H1 (cell line): Measurements from ENCODE around the gene MAGOHB. TPM values are rescaled to one million over a fixed set of nuclear protein-coding genes. Genes with fewer than 3 reads are reported as not detected.

ENCODE experiments used
- CTCF ChIA-PET: fragments of 300-600 bp; sonication (Branson Sonifier 250); formaldehyde crosslinking; loops from one replicate; lab custom pipeline; 2021; ENCODE audit not compliant: partially characterized antibody; lab: Charles Lee
- POLR2A ChIA-PET: fragments of 300-600 bp; sonication (Branson Sonifier 250); formaldehyde crosslinking; loops from one replicate; lab custom pipeline; 2021; ENCODE audit warnings: inconsistent platforms; ENCODE audit not compliant: partially characterized antibody; lab: Charles Lee
- DNase-seq, 2 experiments: peaks; one replicate each; pipeline versions ENCODE4 v3.0.0 to v3.0.0-alpha.2; 2010 to 2022; ENCODE audit warnings: low spot score in 2 of 2, low read depth in 1 of 2, mixed read lengths in 1 of 2
- FAIRE-seq: peaks from 2 replicates; lab custom pipeline; 2011; peaks lifted over from hg19 to GRCh38; lab: Jason Lieb, UNC
- H2AFZ ChIP-seq: 2 replicates; pipeline ENCODE4 v1.8.1; 2012; ENCODE audit warnings: low read length, inconsistent platforms
- H2AK5ac ChIP-seq: 2 replicates; pipeline ENCODE4 v1.6.1; 2013; ENCODE audit warnings: low read depth, low read length
- H2BK120ac ChIP-seq: replicated peaks from 2 replicates; pipeline ENCODE3; 2013; ENCODE audit warnings: low read depth, low read length, inconsistent platforms
- H2BK12ac ChIP-seq: 2 replicates; pipeline ENCODE4 v1.6.1; 2013; ENCODE audit warnings: low read depth, low read length
- H2BK15ac ChIP-seq: 2 replicates; pipeline ENCODE4 v1.6.1; 2013; ENCODE audit warnings: low read length
- H2BK20ac ChIP-seq: 2 replicates; pipeline ENCODE4 v1.6.1; 2013; ENCODE audit warnings: low read length
- H2BK5ac ChIP-seq: 2 replicates; pipeline ENCODE4 v1.6.1; 2013; ENCODE audit warnings: low read depth, low read length
- H3K14ac ChIP-seq: 2 replicates; pipeline ENCODE4 v1.6.1; 2013; ENCODE audit warnings: inconsistent platforms; ENCODE audit not compliant: insufficient read length
- H3K18ac ChIP-seq: 2 replicates; pipeline ENCODE4 v1.6.1; 2013; ENCODE audit warnings: low read length; ENCODE audit errors: extremely low read depth
- H3K23ac ChIP-seq: 2 replicates; pipeline ENCODE4 v1.6.1; 2013; ENCODE audit warnings: inconsistent platforms; ENCODE audit not compliant: insufficient read length
- H3K23me2 ChIP-seq: 2 replicates; pipeline ENCODE4 v1.6.1; 2013; ENCODE audit warnings: low read depth, low read length
- H3K27ac ChIP-seq: 2 replicates; pipeline ENCODE4 v1.6.1; 2011; ENCODE audit warnings: low read depth, low read length, inconsistent platforms
- H3K27me3 ChIP-seq, 4 experiments: replicated peaks in 1 of 4; 1 replicate in 1 of 4; 2 replicates in 3 of 4; pipeline versions ENCODE4 v1.6.1 to v1.8.1; 2011 to 2013; ENCODE audit warnings: low read length in 3 of 4, mild to moderate bottlenecking in 3 of 4, inconsistent platforms in 2 of 4, mixed read lengths in 2 of 4, moderate library complexity in 1 of 4; ENCODE audit not compliant: control insufficient read depth in 3 of 4, insufficient read depth in 3 of 4; ENCODE audit errors: extremely low read depth in 1 of 4
- H3K36me3 ChIP-seq, 4 experiments: 2 replicates each; pipeline versions ENCODE4 v1.6.1 to v1.8.1; 2011 to 2013; ENCODE audit warnings: mild to moderate bottlenecking in 4 of 4, low read length in 3 of 4, moderate library complexity in 2 of 4, control low read depth in 1 of 4, inconsistent platforms in 1 of 4; ENCODE audit not compliant: insufficient read depth in 4 of 4, control insufficient read depth in 2 of 4
- H3K4ac ChIP-seq: replicated peaks from 2 replicates; pipeline ENCODE3; 2013; ENCODE audit warnings: low read length, low read depth, mixed read lengths, inconsistent platforms; ENCODE audit not compliant: insufficient read length
- H3K4me1 ChIP-seq, 4 experiments: replicated peaks in 1 of 4; 1 replicate in 1 of 4; 2 replicates in 3 of 4; pipeline versions ENCODE4 v1.6.1 to v1.8.1; 2011 to 2013; ENCODE audit warnings: low read length in 3 of 4, inconsistent platforms in 2 of 4, mixed read lengths in 1 of 4; ENCODE audit not compliant: insufficient read depth in 4 of 4, control insufficient read depth in 3 of 4
- H3K4me2 ChIP-seq, 2 experiments: 2 replicates each; pipeline versions ENCODE4 v1.6.1 to v1.8.1; 2011 to 2013; ENCODE audit warnings: low read depth in 2 of 2, low read length in 2 of 2, control low read depth in 1 of 2, inconsistent platforms in 1 of 2, mild to moderate bottlenecking in 1 of 2; ENCODE audit not compliant: insufficient read depth in 1 of 2
- H3K4me3 ChIP-seq, 4 experiments: fragments of 200-600, 300-600 bp in 1 of 4; sonication (generic), shearing (Covaris generic), sonication (Bioruptor Twin) in 1 of 4; 2 replicates each; pipeline versions ENCODE4 v1.5.1 to v1.8.1; 2011 to 2016; ENCODE audit warnings: low read length in 4 of 4, low read depth in 3 of 4, control low read depth in 2 of 4, inconsistent platforms in 2 of 4, mild to moderate bottlenecking in 2 of 4, mixed read lengths in 1 of 4, moderate library complexity in 1 of 4; ENCODE audit not compliant: insufficient read depth in 2 of 4; ENCODE audit errors: extremely low read depth in 1 of 4
- H3K56ac ChIP-seq: replicated peaks from 2 replicates; pipeline ENCODE3; 2013; ENCODE audit warnings: low read depth, mild to moderate bottlenecking, mixed read lengths, low read length, inconsistent platforms; ENCODE audit not compliant: insufficient read length
- H3K79me1 ChIP-seq: 2 replicates; pipeline ENCODE4 v1.6.1; 2013; ENCODE audit warnings: low read depth, low read length, control low read depth
- H3K79me2 ChIP-seq, 2 experiments: 2 replicates each; pipeline versions ENCODE4 v1.6.1 to v1.8.1; 2012 to 2013; ENCODE audit warnings: low read length in 2 of 2, mild to moderate bottlenecking in 2 of 2, inconsistent platforms in 1 of 2; ENCODE audit not compliant: insufficient read depth in 2 of 2, control insufficient read depth in 1 of 2
- H3K9ac ChIP-seq, 4 experiments: replicated peaks in 1 of 4; 1 replicate in 1 of 4; 2 replicates in 3 of 4; pipeline versions ENCODE4 v1.6.1 to v1.8.1; 2011 to 2013; ENCODE audit warnings: low read depth in 3 of 4, low read length in 3 of 4, control low read depth in 2 of 4, mild to moderate bottlenecking in 2 of 4, moderate library complexity in 2 of 4, inconsistent platforms in 1 of 4; ENCODE audit errors: extremely low read depth in 1 of 4
- H3K9me3 ChIP-seq, 2 experiments: 2 replicates each; pipeline versions ENCODE4 v1.6.1 to v1.8.1; 2012 to 2013; ENCODE audit warnings: mild to moderate bottlenecking in 2 of 2, moderate library complexity in 2 of 2, control low read depth in 1 of 2, inconsistent platforms in 1 of 2, low read depth in 1 of 2, low read length in 1 of 2, mixed read lengths in 1 of 2; ENCODE audit not compliant: insufficient read depth in 2 of 2
- H4K20me1 ChIP-seq, 2 experiments: replicated peaks in 1 of 2; 2 replicates each; pipeline versions ENCODE3 to v1.8.1; 2011 to 2013; ENCODE audit warnings: inconsistent platforms in 2 of 2, low read length in 2 of 2, mild to moderate bottlenecking in 1 of 2; ENCODE audit not compliant: insufficient read depth in 2 of 2, control insufficient read depth in 1 of 2
- H4K5ac ChIP-seq: 2 replicates; pipeline ENCODE4 v1.6.1; 2013; ENCODE audit warnings: low read length, low read depth, mixed read lengths, inconsistent platforms; ENCODE audit not compliant: insufficient read length
- H4K8ac ChIP-seq: 2 replicates; pipeline ENCODE4 v1.8.0; 2013; ENCODE audit warnings: mild to moderate bottlenecking, moderate library complexity, low read length, inconsistent platforms; ENCODE audit not compliant: insufficient read depth; ENCODE audit errors: extremely low read depth
- H4K91ac ChIP-seq: replicated peaks from 2 replicates; pipeline ENCODE3; 2013; ENCODE audit warnings: low read length, mixed read lengths, inconsistent platforms; ENCODE audit not compliant: insufficient read length
- HDAC6 ChIP-seq: IDR thresholded peaks from one replicate; pipeline ENCODE4 v1.7.1; 2012; ENCODE audit warnings: low read depth, mild to moderate bottlenecking, inconsistent platforms, low read length, moderate library complexity
- TAF1 ChIP-seq: IDR thresholded peaks from 2 replicates; pipeline ENCODE4 v1.6.1; 2011; ENCODE audit warnings: mild to moderate bottlenecking, low read depth, low read length
- WGBS, 2 experiments: shearing (Covaris generic) in 1 of 2; methylation state at CpG; one replicate each; pipeline versions ENCODE4 v1.1.6 to v1.1.7; 2013 to 2015; ENCODE audit warnings: low lambda C conversion rate in 2 of 2, mixed read lengths in 2 of 2, inconsistent platforms in 1 of 2, low coverage in 1 of 2, missing lambda C conversion rate in 1 of 2; ENCODE audit not compliant: insufficient replicate concordance in 2 of 2, insufficient coverage in 1 of 2, insufficient read length in 1 of 2; ENCODE audit errors: extremely low coverage in 1 of 2, missing lambda C conversion rate in 1 of 2; 5-methylcytosine and 5-hydroxymethylcytosine counted together
- polyA plus RNA-seq, 7 experiments: library from polyadenylated mRNA; depleted of rRNA in 3 of 7; stranded (reverse) in 5 of 7; unstranded in 2 of 7; fragments of >200 nt in 5 of 7; fragments of 200-250 nt in 2 of 7; gene quantifications; 1 replicate in 5 of 7; 2 replicates in 1 of 7; 4 replicates in 1 of 7; pipeline versions ENCODE4 v1.2.1 to v1.2.3, GENCODE V29; 2011 to 2013; ENCODE audit warnings: missing spikeins in 2 of 7, mixed read lengths in 2 of 7
- total RNA-seq: library from RNA; stranded (reverse); fragmentation: NEBNext Ultra II Directional; extraction: Animal tissue kit (Norgen Biotek cat#: 25700); gene quantifications from 2 replicates; pipeline ENCODE4 v1.2.1, GENCODE V29; 2021

The MAGOHB gene
- total and polyA plus RNA-seq, 2 of the 8 experiments (the other 6 are each of a cell fraction or from before 2014, with no cell fraction given), result 21.5 to 53.7 TPM

- POLR2A ChIA-PET, result interaction anchor here (2.6 kb wide), 1 partner anchor 21 kb away, joined by 12 read pairs; the partner anchor contains the start of gene MAGOHB
- 90% methylated on average over 5 of the region's 5 CpGs; no CpG with 5 or more reads in 1 of the 2 experiments for WGBS, 2 experiments
- H3K23me2 ChIP-seq, result no peaks in the 10 kb centered on the region
- H3K4me1 ChIP-seq, result peaks cover 0 to 7% (median 2%) of the 10 kb centered on the region in 4 experiments; a peak in 4 of 7 replicates
- H2BK120ac ChIP-seq, result no peak overlapping the region
- H3K4me2 ChIP-seq, result no peak overlapping the region
- H2AK5ac ChIP-seq, result no peak overlapping the region
- no peak overlapping the region for H2AFZ ChIP-seq
- H4K8ac ChIP-seq, result no peak overlapping the region
- H3K23ac ChIP-seq, result no peak overlapping the region
- no peak overlapping the region for H3K14ac ChIP-seq
- no peak overlapping the region for H2BK12ac ChIP-seq
- CTCF ChIA-PET, result no interaction called here
- no peak overlapping the region for H3K4me3 ChIP-seq
- no peak overlapping the region for H2BK20ac ChIP-seq
- no peak overlapping the region for H3K9ac ChIP-seq
- no peaks in the 10 kb centered on the region for H3K79me1 ChIP-seq
- H4K5ac ChIP-seq, result no peak overlapping the region
- no peak overlapping the region for H2BK5ac ChIP-seq
- DNase-seq (no peak), FAIRE-seq (no peak)
- H3K56ac ChIP-seq, result no peak overlapping the region
- H3K18ac ChIP-seq, result no peak overlapping the region
- TF ChIP-seq HDAC6 (no peak), TAF1 (no peak)
- no peaks in the 10 kb centered on the region for H3K36me3 ChIP-seq
- H3K79me2 ChIP-seq, result no peaks in the 10 kb centered on the region
- no peaks in the 10 kb centered on the region for H3K27me3 ChIP-seq
- no peaks in the 10 kb centered on the region for H4K20me1 ChIP-seq
- H3K4ac ChIP-seq, result no peak overlapping the region
- H3K9me3 ChIP-seq, result no peaks in the 10 kb centered on the region
- no peak overlapping the region for H2BK15ac ChIP-seq
- no peak overlapping the region for H3K27ac ChIP-seq
- no peak overlapping the region for H4K91ac ChIP-seq
These were observed 21.0 kb upstream of the MAGOHB start for GRCh38 chr12:10634427-10634826.
